PC-3 (cell line): ENCODE data around the gene SPRY4.

Source experiments
- CTCF ChIP-seq: fragments of 300-600 bp; sonication (generic); conservative IDR thresholded peaks from 2 replicates; pipeline ENCODE4 v1.5.1; 2017; ENCODE audit warnings: antibody characterized with exemption, low read depth, mild to moderate bottlenecking, low read length
- EZH2 ChIP-seq: fragments of 300-600 bp; sonication (generic); IDR thresholded peaks from one replicate; pipeline ENCODE4 v1.6.1; 2017; ENCODE audit warnings: antibody characterized with exemption, mild to moderate bottlenecking, low read length; ENCODE audit not compliant: unreplicated experiment
- EZH2phosphoT487 ChIP-seq: fragments of 300-600 bp; sonication (generic); IDR thresholded peaks from 2 replicates; pipeline ENCODE4 v1.6.1; 2018; ENCODE audit warnings: mild to moderate bottlenecking, antibody characterized with exemption, low read length, borderline replicate concordance

GRCh38 chr5:142287096-142287972 is 37.5 kb downstream of the SPRY4 start:
- no peak for TF ChIP-seq CTCF
- no peak for TF ChIP-seq EZH2phosphoT487
- no peak for TF ChIP-seq EZH2
